GM23338 (cell line): ENCODE measurements around the gene SCP2. TPM values are rescaled to one million over a fixed set of nuclear protein-coding genes. Genes with fewer than 3 reads are reported as not detected.

Source experiments
- ATAC-seq: fragments of 200-7000 bp; cut with Tn5 transposase; 3 replicates; pipeline ENCODE4 v1.9.1; 2020
- DNase-seq: peaks from one replicate; pipeline ENCODE4 v3.0.0-alpha.2; 2015; ENCODE audit warnings: low spot score
- H2AFZ ChIP-seq: fragments of 200-600 bp; sonication (generic); 2 replicates; pipeline ENCODE4 v1.8.0; 2016; ENCODE audit warnings: antibody characterized with exemption, mild to moderate bottlenecking, moderate library complexity
- H3F3A ChIP-seq: fragments of 200-600 bp; sonication (generic); replicated peaks from 2 replicates; pipeline ENCODE4 v1.8.0; 2017; ENCODE audit warnings: antibody characterized with exemption, mixed run types, low read depth
- H3K27ac ChIP-seq: fragments of 200-600 bp; sonication (generic); 2 replicates; pipeline ENCODE4 v1.6.1; 2016; ENCODE audit warnings: low read depth
- H3K27me3 ChIP-seq: fragments of 200-600 bp; sonication (generic); 2 replicates; pipeline ENCODE4 v1.8.0; 2016; ENCODE audit warnings: mild to moderate bottlenecking, mixed run types, moderate library complexity; ENCODE audit not compliant: insufficient read depth
- H3K36me3 ChIP-seq: fragments of 200-600 bp; sonication (generic); 2 replicates; pipeline ENCODE4 v1.8.0; 2016; ENCODE audit warnings: mild to moderate bottlenecking; ENCODE audit not compliant: insufficient read depth
- H3K4me1 ChIP-seq: fragments of 200-600 bp; sonication (generic); 2 replicates; pipeline ENCODE4 v1.8.0; 2016; ENCODE audit warnings: mild to moderate bottlenecking, moderate library complexity; ENCODE audit not compliant: insufficient read depth
- H3K4me2 ChIP-seq: fragments of 200-600 bp; sonication (generic); 2 replicates; pipeline ENCODE4 v1.7.1; 2017; ENCODE audit warnings: mixed run types
- H3K4me3 ChIP-seq: fragments of 200-600 bp; sonication (generic); 2 replicates; pipeline ENCODE4 v1.6.1; 2016; ENCODE audit warnings: mixed run types
- H3K79me2 ChIP-seq: fragments of 200-600 bp; sonication (generic); replicated peaks from 2 replicates; pipeline ENCODE4 v1.8.0; 2017; ENCODE audit warnings: mild to moderate bottlenecking; ENCODE audit not compliant: insufficient read depth
- H3K9me2 ChIP-seq: fragments of 200-600 bp; sonication (generic); 2 replicates; pipeline ENCODE4 v1.8.0; 2017; ENCODE audit not compliant: insufficient read depth
- H4K20me1 ChIP-seq: fragments of 200-600 bp; sonication (generic); replicated peaks from 2 replicates; pipeline ENCODE4 v1.8.0; 2017; ENCODE audit warnings: mild to moderate bottlenecking; ENCODE audit not compliant: insufficient read depth
- H3K27ac Mint-ChIP-seq: 2 replicates; pipeline ENCODE4 v1.8.0; 2020; ENCODE audit warnings: inconsistent platforms, mild to moderate bottlenecking, moderate library complexity, mixed read lengths
- H3K27me3 Mint-ChIP-seq: 3 replicates; pipeline ENCODE4 v1.8.0; 2022; ENCODE audit warnings: low read depth, mild to moderate bottlenecking, moderate library complexity, mixed read lengths, inconsistent platforms; ENCODE audit not compliant: insufficient read depth, poor library complexity
- H3K36me3 Mint-ChIP-seq: 3 replicates; pipeline ENCODE4 v1.8.0; 2021; ENCODE audit warnings: low read depth, mild to moderate bottlenecking, inconsistent platforms, moderate library complexity, mixed read lengths
- H3K4me1 Mint-ChIP-seq: 3 replicates; pipeline ENCODE4 v1.8.0; 2020; ENCODE audit warnings: mild to moderate bottlenecking, inconsistent platforms, mixed read lengths
- H3K4me3 Mint-ChIP-seq: 3 replicates; pipeline ENCODE4 v1.8.0; 2021; ENCODE audit warnings: moderate library complexity, mild to moderate bottlenecking, inconsistent platforms, mixed read lengths
- H3K9me3 Mint-ChIP-seq: 3 replicates; pipeline ENCODE4 v1.8.0; 2020; ENCODE audit warnings: moderate library complexity, mild to moderate bottlenecking, inconsistent platforms, mixed read lengths
- CREB1 ChIP-seq: fragments of 250-450 bp; sonication (Bioruptor Pico); IDR thresholded peaks from 2 replicates; pipeline ENCODE4 v1.5.0; 2020; ENCODE audit warnings: low read depth, mild to moderate bottlenecking, moderate library complexity
- EZH2 ChIP-seq: fragments of 200-600 bp; sonication (generic); IDR thresholded peaks from one replicate; pipeline ENCODE4 v1.8.0; 2017; ENCODE audit warnings: antibody characterized with exemption, mild to moderate bottlenecking, low read depth; ENCODE audit not compliant: unreplicated experiment
- EZH2phosphoT487 ChIP-seq: fragments of 200-600 bp; sonication (generic); IDR thresholded peaks from one replicate; pipeline ENCODE4 v1.8.1; 2018; ENCODE audit warnings: antibody characterized with exemption; ENCODE audit not compliant: unreplicated experiment
- JUNB ChIP-seq: IDR thresholded peaks from one replicate; pipeline ENCODE4 v1.6.1; 2016; ENCODE audit warnings: antibody characterized with exemption; ENCODE audit not compliant: unreplicated experiment
- NANOG ChIP-seq: IDR thresholded peaks from 2 replicates; pipeline ENCODE4 v1.6.1; 2016; ENCODE audit warnings: antibody characterized with exemption, borderline replicate concordance
- POLR2AphosphoS5 ChIP-seq: IDR thresholded peaks from 2 replicates; pipeline ENCODE4 v1.6.1; 2016; ENCODE audit warnings: antibody characterized with exemption, low read depth
- STAT1 ChIP-seq: IDR thresholded peaks from one replicate; pipeline ENCODE4 v1.6.1; 2016; ENCODE audit warnings: antibody characterized with exemption; ENCODE audit not compliant: unreplicated experiment
- ZNF114 ChIP-seq: fragments of 250-450 bp; sonication (Bioruptor Pico); IDR thresholded peaks from 2 replicates; pipeline ENCODE4 v1.5.0; 2020; ENCODE audit warnings: mild to moderate bottlenecking, moderate library complexity
- ZNF331 ChIP-seq: fragments of 250-450 bp; sonication (Bioruptor Pico); IDR thresholded peaks from 2 replicates; pipeline ENCODE4 v1.5.0; 2020; ENCODE audit warnings: low read depth, mild to moderate bottlenecking, moderate library complexity
- polyA plus RNA-seq: library from polyadenylated mRNA; unstranded; fragments of >200 nt; fragmentation: Nextera tagmentation; extraction: Ambion mirVana; gene quantifications from 2 replicates; pipeline ENCODE4 v1.2.1, GENCODE V29; 2016
- total RNA-seq: library from RNA; depleted of rRNA; stranded (reverse); fragments of >200 nt; shearing (Covaris generic); gene quantifications from 2 replicates; pipeline ENCODE4 v1.2.3, GENCODE V29; 2014
- TF ChIP-seq, protein P1 (sequence below), 2 experiments: fragments of 200-600 bp in 1 of 2; sonication (generic) in 1 of 2; conservative IDR thresholded peaks; 2 replicates each; pipeline versions ENCODE4 v1.5.1 to v1.6.1; 2016 to 2017; ENCODE audit warnings: antibody characterized with exemption in 2 of 2, low read depth in 2 of 2, mild to moderate bottlenecking in 2 of 2, moderate library complexity in 1 of 2
- TF ChIP-seq, protein P2 (sequence below): IDR thresholded peaks from one replicate; pipeline ENCODE4 v1.6.1; 2018; ENCODE audit warnings: antibody characterized with exemption; ENCODE audit not compliant: unreplicated experiment
- TF ChIP-seq, protein P3 (sequence below): fragments of 250-450 bp; sonication (Bioruptor Pico); IDR thresholded peaks from 2 replicates; pipeline ENCODE4 v1.5.0; 2020; ENCODE audit warnings: mild to moderate bottlenecking, moderate library complexity
- TF ChIP-seq, protein P4 (sequence below): IDR thresholded peaks from 2 replicates; pipeline ENCODE4 v1.6.1; 2016; ENCODE audit warnings: antibody characterized with exemption

SCP2 gene
- total and polyA plus RNA-seq, 2 experiments from 2014 or later: 66.3 to 116 TPM

DNA sequence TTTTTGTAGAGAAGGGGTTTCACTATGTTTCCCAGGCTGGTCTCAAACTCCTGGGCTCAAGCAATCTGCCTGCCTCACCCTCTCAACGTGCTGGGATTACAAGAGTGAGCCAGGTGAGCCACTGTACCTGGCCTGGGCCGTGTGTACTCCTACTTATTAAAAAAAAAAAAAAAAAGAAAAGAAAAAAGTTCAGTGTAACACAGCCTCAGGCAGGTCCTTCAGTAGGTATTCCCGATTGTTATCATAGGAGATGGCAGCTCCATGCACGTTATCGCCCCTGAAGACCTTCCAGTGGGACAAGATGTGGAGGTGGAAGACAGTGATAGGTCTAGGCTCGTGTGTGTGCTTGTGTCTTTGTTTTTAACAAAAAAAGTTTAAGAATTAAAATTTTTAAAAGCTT, 8.9 kb upstream of the SCP2 start:
- Mint-ChIP-seq H3K9me3 (peaks cover 12% of the 10 kb centered on the region; the same call in 2 of the 3 replicates), H3K36me3 (peaks cover 7% of the 10 kb centered on the region; the same call in 2 of the 3 replicates), H3K4me3 (no peak overlapping the region), H3K27me3 (peaks cover 26% of the 10 kb centered on the region), H3K27ac (no peak overlapping the region), H3K4me1 (no peaks in the 10 kb centered on the region; the same call in 1 of the 3 replicates)
- Histone ChIP-seq H3F3A (no peaks in the 10 kb centered on the region; the same call in 1 of the 2 replicates), H3K4me3 (no peak overlapping the region), H3K27ac (no peak overlapping the region), H3K79me2 (no peaks in the 10 kb centered on the region), H4K20me1 (no peaks in the 10 kb centered on the region), H3K9me2 (no peaks in the 10 kb centered on the region), H3K36me3 (no peaks in the 10 kb centered on the region), H3K4me2 (no peak overlapping the region), H3K4me1 (peaks cover 8% of the 10 kb centered on the region), H3K27me3 (peaks cover 35% of the 10 kb centered on the region), H2AFZ (no peak overlapping the region)
- TF ChIP-seq, protein P1, sequence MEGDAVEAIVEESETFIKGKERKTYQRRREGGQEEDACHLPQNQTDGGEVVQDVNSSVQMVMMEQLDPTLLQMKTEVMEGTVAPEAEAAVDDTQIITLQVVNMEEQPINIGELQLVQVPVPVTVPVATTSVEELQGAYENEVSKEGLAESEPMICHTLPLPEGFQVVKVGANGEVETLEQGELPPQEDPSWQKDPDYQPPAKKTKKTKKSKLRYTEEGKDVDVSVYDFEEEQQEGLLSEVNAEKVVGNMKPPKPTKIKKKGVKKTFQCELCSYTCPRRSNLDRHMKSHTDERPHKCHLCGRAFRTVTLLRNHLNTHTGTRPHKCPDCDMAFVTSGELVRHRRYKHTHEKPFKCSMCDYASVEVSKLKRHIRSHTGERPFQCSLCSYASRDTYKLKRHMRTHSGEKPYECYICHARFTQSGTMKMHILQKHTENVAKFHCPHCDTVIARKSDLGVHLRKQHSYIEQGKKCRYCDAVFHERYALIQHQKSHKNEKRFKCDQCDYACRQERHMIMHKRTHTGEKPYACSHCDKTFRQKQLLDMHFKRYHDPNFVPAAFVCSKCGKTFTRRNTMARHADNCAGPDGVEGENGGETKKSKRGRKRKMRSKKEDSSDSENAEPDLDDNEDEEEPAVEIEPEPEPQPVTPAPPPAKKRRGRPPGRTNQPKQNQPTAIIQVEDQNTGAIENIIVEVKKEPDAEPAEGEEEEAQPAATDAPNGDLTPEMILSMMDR (conservative IDR thresholded peaks at IDR 0.05; ENCODE audit: low read depth in 2 of 2): no peak
- TF ChIP-seq, protein P2, sequence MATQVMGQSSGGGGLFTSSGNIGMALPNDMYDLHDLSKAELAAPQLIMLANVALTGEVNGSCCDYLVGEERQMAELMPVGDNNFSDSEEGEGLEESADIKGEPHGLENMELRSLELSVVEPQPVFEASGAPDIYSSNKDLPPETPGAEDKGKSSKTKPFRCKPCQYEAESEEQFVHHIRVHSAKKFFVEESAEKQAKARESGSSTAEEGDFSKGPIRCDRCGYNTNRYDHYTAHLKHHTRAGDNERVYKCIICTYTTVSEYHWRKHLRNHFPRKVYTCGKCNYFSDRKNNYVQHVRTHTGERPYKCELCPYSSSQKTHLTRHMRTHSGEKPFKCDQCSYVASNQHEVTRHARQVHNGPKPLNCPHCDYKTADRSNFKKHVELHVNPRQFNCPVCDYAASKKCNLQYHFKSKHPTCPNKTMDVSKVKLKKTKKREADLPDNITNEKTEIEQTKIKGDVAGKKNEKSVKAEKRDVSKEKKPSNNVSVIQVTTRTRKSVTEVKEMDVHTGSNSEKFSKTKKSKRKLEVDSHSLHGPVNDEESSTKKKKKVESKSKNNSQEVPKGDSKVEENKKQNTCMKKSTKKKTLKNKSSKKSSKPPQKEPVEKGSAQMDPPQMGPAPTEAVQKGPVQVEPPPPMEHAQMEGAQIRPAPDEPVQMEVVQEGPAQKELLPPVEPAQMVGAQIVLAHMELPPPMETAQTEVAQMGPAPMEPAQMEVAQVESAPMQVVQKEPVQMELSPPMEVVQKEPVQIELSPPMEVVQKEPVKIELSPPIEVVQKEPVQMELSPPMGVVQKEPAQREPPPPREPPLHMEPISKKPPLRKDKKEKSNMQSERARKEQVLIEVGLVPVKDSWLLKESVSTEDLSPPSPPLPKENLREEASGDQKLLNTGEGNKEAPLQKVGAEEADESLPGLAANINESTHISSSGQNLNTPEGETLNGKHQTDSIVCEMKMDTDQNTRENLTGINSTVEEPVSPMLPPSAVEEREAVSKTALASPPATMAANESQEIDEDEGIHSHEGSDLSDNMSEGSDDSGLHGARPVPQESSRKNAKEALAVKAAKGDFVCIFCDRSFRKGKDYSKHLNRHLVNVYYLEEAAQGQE: no peak
- TF ChIP-seq CREB1 (CRISPR knock-in tag): no peak
- no peak for TF ChIP-seq POLR2AphosphoS5
- no peak for TF ChIP-seq JUNB
- TF ChIP-seq NANOG: no peak
- no peak for TF ChIP-seq EZH2
- TF ChIP-seq, protein P3, sequence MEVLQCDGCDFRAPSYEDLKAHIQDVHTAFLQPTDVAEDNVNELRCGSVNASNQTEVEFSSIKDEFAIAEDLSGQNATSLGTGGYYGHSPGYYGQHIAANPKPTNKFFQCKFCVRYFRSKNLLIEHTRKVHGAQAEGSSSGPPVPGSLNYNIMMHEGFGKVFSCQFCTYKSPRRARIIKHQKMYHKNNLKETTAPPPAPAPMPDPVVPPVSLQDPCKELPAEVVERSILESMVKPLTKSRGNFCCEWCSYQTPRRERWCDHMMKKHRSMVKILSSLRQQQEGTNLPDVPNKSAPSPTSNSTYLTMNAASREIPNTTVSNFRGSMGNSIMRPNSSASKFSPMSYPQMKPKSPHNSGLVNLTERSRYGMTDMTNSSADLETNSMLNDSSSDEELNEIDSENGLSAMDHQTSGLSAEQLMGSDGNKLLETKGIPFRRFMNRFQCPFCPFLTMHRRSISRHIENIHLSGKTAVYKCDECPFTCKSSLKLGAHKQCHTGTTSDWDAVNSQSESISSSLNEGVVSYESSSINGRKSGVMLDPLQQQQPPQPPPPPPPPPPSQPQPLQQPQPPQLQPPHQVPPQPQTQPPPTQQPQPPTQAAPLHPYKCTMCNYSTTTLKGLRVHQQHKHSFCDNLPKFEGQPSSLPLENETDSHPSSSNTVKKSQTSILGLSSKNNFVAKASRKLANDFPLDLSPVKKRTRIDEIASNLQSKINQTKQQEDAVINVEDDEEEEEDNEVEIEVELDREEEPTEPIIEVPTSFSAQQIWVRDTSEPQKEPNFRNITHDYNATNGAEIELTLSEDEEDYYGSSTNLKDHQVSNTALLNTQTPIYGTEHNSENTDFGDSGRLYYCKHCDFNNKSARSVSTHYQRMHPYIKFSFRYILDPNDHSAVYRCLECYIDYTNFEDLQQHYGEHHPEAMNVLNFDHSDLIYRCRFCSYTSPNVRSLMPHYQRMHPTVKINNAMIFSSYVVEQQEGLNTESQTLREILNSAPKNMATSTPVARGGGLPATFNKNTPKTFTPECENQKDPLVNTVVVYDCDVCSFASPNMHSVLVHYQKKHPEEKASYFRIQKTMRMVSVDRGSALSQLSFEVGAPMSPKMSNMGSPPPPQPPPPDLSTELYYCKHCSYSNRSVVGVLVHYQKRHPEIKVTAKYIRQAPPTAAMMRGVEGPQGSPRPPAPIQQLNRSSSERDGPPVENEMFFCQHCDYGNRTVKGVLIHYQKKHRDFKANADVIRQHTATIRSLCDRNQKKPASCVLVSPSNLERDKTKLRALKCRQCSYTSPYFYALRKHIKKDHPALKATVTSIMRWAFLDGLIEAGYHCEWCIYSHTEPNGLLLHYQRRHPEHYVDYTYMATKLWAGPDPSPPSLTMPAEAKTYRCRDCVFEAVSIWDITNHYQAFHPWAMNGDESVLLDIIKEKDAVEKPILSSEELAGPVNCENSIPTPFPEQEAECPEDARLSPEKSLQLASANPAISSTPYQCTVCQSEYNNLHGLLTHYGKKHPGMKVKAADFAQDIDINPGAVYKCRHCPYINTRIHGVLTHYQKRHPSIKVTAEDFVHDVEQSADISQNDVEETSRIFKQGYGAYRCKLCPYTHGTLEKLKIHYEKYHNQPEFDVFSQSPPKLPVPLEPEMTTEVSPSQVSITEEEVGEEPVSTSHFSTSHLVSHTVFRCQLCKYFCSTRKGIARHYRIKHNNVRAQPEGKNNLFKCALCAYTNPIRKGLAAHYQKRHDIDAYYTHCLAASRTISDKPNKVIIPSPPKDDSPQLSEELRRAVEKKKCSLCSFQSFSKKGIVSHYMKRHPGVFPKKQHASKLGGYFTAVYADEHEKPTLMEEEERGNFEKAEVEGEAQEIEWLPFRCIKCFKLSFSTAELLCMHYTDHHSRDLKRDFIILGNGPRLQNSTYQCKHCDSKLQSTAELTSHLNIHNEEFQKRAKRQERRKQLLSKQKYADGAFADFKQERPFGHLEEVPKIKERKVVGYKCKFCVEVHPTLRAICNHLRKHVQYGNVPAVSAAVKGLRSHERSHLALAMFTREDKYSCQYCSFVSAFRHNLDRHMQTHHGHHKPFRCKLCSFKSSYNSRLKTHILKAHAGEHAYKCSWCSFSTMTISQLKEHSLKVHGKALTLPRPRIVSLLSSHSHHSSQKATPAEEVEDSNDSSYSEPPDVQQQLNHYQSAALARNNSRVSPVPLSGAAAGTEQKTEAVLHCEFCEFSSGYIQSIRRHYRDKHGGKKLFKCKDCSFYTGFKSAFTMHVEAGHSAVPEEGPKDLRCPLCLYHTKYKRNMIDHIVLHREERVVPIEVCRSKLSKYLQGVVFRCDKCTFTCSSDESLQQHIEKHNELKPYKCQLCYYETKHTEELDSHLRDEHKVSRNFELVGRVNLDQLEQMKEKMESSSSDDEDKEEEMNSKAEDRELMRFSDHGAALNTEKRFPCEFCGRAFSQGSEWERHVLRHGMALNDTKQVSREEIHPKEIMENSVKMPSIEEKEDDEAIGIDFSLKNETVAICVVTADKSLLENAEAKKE (CRISPR knock-in tag): no peak
- no peak for TF ChIP-seq ZNF331 (CRISPR knock-in tag)
- TF ChIP-seq STAT1: no peak
- no peak for TF ChIP-seq ZNF114 (CRISPR knock-in tag)
- TF ChIP-seq EZH2phosphoT487: no peak
- TF ChIP-seq, protein P4, sequence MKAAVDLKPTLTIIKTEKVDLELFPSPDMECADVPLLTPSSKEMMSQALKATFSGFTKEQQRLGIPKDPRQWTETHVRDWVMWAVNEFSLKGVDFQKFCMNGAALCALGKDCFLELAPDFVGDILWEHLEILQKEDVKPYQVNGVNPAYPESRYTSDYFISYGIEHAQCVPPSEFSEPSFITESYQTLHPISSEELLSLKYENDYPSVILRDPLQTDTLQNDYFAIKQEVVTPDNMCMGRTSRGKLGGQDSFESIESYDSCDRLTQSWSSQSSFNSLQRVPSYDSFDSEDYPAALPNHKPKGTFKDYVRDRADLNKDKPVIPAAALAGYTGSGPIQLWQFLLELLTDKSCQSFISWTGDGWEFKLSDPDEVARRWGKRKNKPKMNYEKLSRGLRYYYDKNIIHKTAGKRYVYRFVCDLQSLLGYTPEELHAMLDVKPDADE: no peak
- DNase-seq (no peak), ATAC-seq (no peak)
